Liver (tissue), 9 donors: ENCODE measurements around the gene CENPL. TPM values are rescaled to one million over a fixed set of nuclear protein-coding genes. Genes with fewer than 3 reads are reported as not detected.

Source experiments
- DNase-seq: peaks from one replicate; pipeline ENCODE4 v3.0.0-alpha.2; 2017; ENCODE audit warnings: low spot score
- H3K27ac ChIP-seq, 2 donors: one replicate each; pipeline ENCODE4 v1.7.0; 2013; ENCODE audit warnings: inconsistent platforms in 2 of 2, low read length in 2 of 2, control low read depth in 1 of 2, low read depth in 1 of 2, mild to moderate bottlenecking in 1 of 2
- H3K27me3 ChIP-seq, 4 donors: one replicate each; pipeline versions ENCODE4 v1.6.1 to v1.7.0; 2013; ENCODE audit warnings: low read length in 3 of 4, inconsistent platforms in 1 of 4, mild to moderate bottlenecking in 1 of 4, moderate library complexity in 1 of 4; ENCODE audit not compliant: control insufficient read depth in 4 of 4, insufficient read depth in 4 of 4
- H3K36me3 ChIP-seq, 4 donors: one replicate each; pipeline versions ENCODE4 v1.6.1 to v1.7.0; 2013; ENCODE audit warnings: low read length in 3 of 4, mild to moderate bottlenecking in 3 of 4, low read depth in 1 of 4, moderate library complexity in 1 of 4; ENCODE audit not compliant: control insufficient read depth in 4 of 4, insufficient read depth in 3 of 4
- H3K4me1 ChIP-seq, 4 donors: one replicate each; pipeline versions ENCODE4 v1.6.1 to v1.7.0; 2013; ENCODE audit warnings: low read length in 3 of 4, mild to moderate bottlenecking in 3 of 4, moderate library complexity in 1 of 4; ENCODE audit not compliant: control insufficient read depth in 4 of 4, insufficient read depth in 4 of 4
- H3K4me3 ChIP-seq, 3 donors: one replicate each; pipeline versions ENCODE4 v1.6.1 to v1.7.0; 2013; ENCODE audit warnings: low read length in 3 of 3, control low read depth in 1 of 3, low read depth in 1 of 3, mild to moderate bottlenecking in 1 of 3
- H3K9ac ChIP-seq, 2 donors: one replicate each; pipeline ENCODE4 v1.7.0; 2013; ENCODE audit warnings: low read length in 2 of 2, mild to moderate bottlenecking in 2 of 2, moderate library complexity in 2 of 2, control low read depth in 1 of 2, low read depth in 1 of 2
- H3K9me3 ChIP-seq, 4 donors: one replicate each; pipeline versions ENCODE4 v1.6.1 to v1.7.0; 2013; ENCODE audit warnings: low read length in 3 of 4; ENCODE audit not compliant: control insufficient read depth in 4 of 4
- FOXA2 ChIP-seq: IDR thresholded peaks from 2 replicates; pipeline ENCODE4 v1.6.1; 2016; ENCODE audit warnings: antibody characterized with exemption
- GABPA ChIP-seq, 2 donors: IDR thresholded peaks in 1 of 2; conservative IDR thresholded peaks in 1 of 2; 2 replicates each; pipeline ENCODE4 v1.6.1; 2016; ENCODE audit warnings: antibody characterized with exemption in 2 of 2, mild to moderate bottlenecking in 1 of 2, moderate library complexity in 1 of 2
- HNF4A ChIP-seq, 2 donors: conservative IDR thresholded peaks; 2 replicates each; pipeline ENCODE4 v1.6.1; 2016; ENCODE audit warnings: antibody characterized with exemption in 2 of 2, mild to moderate bottlenecking in 2 of 2
- HNF4G ChIP-seq: IDR thresholded peaks from 2 replicates; pipeline ENCODE4 v1.6.1; 2016; ENCODE audit warnings: antibody characterized with exemption
- JUND ChIP-seq, 2 donors: IDR thresholded peaks; 2 replicates each; pipeline ENCODE4 v1.6.1; 2016; ENCODE audit warnings: antibody characterized with exemption in 2 of 2
- NR2F2 ChIP-seq: IDR thresholded peaks from 2 replicates; pipeline ENCODE4 v1.6.1; 2016; ENCODE audit warnings: antibody characterized with exemption
- RAD21 ChIP-seq, 2 donors: IDR thresholded peaks; 2 replicates each; pipeline ENCODE4 v1.6.1; 2016; ENCODE audit warnings: antibody characterized with exemption in 2 of 2, mild to moderate bottlenecking in 2 of 2
- RXRA ChIP-seq, 2 donors: IDR thresholded peaks; 2 replicates each; pipeline ENCODE4 v1.6.1; 2017 to 2018; ENCODE audit warnings: antibody characterized with exemption in 2 of 2, mild to moderate bottlenecking in 1 of 2
- SP1 ChIP-seq: IDR thresholded peaks from 2 replicates; pipeline ENCODE4 v1.6.1; 2018; ENCODE audit warnings: antibody characterized with exemption, mild to moderate bottlenecking
- TAF1 ChIP-seq: conservative IDR thresholded peaks from 2 replicates; pipeline ENCODE4 v1.6.1; 2016; ENCODE audit warnings: antibody characterized with exemption, mild to moderate bottlenecking
- YY1 ChIP-seq: IDR thresholded peaks from 2 replicates; pipeline ENCODE4 v1.6.1; 2016; ENCODE audit warnings: antibody characterized with exemption, mild to moderate bottlenecking
- WGBS: extraction: QIAGEN DNeasy Blood & Tissue Kit; methylation state at CpG from one replicate; pipeline ENCODE4 v1.1.7; 2013; 5-methylcytosine and 5-hydroxymethylcytosine counted together
- polyA plus RNA-seq, 2 donors: library from polyadenylated mRNA; stranded (reverse) in 1 of 2; unstranded in 1 of 2; fragments of 200-250 nt in 1 of 2; fragments of >200 nt in 1 of 2; fragmentation: Nextera tagmentation in 1 of 2; extraction: Ambion mirVana in 1 of 2; gene quantifications; one replicate each; pipeline versions ENCODE4 v1.2.1 to v1.2.3, GENCODE V29; 2013 to 2015
- total RNA-seq, 2 donors: library from RNA; depleted of rRNA; stranded (reverse); fragments of >200 nt; gene quantifications; one replicate each; pipeline ENCODE4 v1.2.3, GENCODE V29; 2014
- TF ChIP-seq, protein P1 (sequence below): IDR thresholded peaks from 2 replicates; pipeline ENCODE4 v1.6.1; 2016; ENCODE audit warnings: antibody characterized with exemption
- TF ChIP-seq, protein P2 (sequence below): fragments of 150-350 bp; IDR thresholded peaks from 2 replicates; pipeline ENCODE4 v1.5.1; 2017; ENCODE audit warnings: improper control_type of control experiment, low read depth, low read length; ENCODE audit not compliant: missing input control
- TF ChIP-seq, protein P3 (sequence below): IDR thresholded peaks from 2 replicates; pipeline ENCODE4 v1.6.1; 2016; ENCODE audit warnings: antibody characterized with exemption
- TF ChIP-seq, protein P4 (sequence below): IDR thresholded peaks from 2 replicates; pipeline ENCODE4 v1.6.1; 2016; ENCODE audit warnings: antibody characterized with exemption, mild to moderate bottlenecking
- donor health status: healthy.
- donor health status: healthy.
- donor health status: healthy.
- donor health status: healthy.
- donor health status: healthy.

CENPL gene
- total and polyA plus RNA-seq, 4 donors = 0.61 to 19.1 (median 1.2) TPM

DNA sequence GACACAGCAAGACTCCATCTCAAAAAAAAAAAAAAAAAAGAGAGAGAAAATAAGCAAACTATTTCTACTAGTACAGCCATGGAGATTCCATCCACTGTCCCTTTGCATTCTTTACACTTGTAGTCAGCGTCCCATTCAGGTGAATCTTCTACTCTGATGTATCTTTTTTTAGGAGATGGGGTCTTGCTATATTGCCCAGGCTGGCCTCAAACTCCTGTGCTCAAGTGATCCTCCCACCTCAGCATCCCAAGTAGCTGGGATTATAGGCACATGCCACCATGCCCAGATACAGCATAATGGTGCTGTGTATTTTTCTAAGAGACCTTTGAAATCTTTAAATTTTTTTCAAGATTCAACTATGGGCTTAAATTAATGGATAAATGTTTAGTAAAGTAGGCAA, 8.1 kb upstream of the CENPL start:
- no peak overlapping the region for H3K9ac ChIP-seq
- no peak for DNase-seq
- peaks cover 0 to 26% (median 20%) of the 10 kb centered on the region in 4 donors for H3K36me3 ChIP-seq
- no peaks in the 10 kb centered on the region for H3K4me1 ChIP-seq
- H3K27me3 ChIP-seq = no peaks in the 10 kb centered on the region
- no peak overlapping the region for H3K27ac ChIP-seq
- no peak overlapping the region for H3K4me3 ChIP-seq
- WGBS = 100% methylated on average over 1 of the region's 1 CpG
- TF ChIP-seq FOXA2 (no peak), RXRA (IDR thresholded peaks at IDR 0.05) (no peak), GABPA (IDR thresholded peaks at IDR 0.05 in 1 of 2, conservative IDR thresholded peaks at IDR 0.05 in 1 of 2) (no peak), HNF4A (conservative IDR thresholded peaks at IDR 0.05) (no peak), HNF4G (no peak), SP1 (no peak)
- TF ChIP-seq, protein P1, sequence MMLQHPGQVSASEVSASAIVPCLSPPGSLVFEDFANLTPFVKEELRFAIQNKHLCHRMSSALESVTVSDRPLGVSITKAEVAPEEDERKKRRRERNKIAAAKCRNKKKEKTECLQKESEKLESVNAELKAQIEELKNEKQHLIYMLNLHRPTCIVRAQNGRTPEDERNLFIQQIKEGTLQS = no peak
- TF ChIP-seq, protein P2, sequence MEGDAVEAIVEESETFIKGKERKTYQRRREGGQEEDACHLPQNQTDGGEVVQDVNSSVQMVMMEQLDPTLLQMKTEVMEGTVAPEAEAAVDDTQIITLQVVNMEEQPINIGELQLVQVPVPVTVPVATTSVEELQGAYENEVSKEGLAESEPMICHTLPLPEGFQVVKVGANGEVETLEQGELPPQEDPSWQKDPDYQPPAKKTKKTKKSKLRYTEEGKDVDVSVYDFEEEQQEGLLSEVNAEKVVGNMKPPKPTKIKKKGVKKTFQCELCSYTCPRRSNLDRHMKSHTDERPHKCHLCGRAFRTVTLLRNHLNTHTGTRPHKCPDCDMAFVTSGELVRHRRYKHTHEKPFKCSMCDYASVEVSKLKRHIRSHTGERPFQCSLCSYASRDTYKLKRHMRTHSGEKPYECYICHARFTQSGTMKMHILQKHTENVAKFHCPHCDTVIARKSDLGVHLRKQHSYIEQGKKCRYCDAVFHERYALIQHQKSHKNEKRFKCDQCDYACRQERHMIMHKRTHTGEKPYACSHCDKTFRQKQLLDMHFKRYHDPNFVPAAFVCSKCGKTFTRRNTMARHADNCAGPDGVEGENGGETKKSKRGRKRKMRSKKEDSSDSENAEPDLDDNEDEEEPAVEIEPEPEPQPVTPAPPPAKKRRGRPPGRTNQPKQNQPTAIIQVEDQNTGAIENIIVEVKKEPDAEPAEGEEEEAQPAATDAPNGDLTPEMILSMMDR = no peak
- H3K9me3 ChIP-seq = no peaks in the 10 kb centered on the region

DNA sequence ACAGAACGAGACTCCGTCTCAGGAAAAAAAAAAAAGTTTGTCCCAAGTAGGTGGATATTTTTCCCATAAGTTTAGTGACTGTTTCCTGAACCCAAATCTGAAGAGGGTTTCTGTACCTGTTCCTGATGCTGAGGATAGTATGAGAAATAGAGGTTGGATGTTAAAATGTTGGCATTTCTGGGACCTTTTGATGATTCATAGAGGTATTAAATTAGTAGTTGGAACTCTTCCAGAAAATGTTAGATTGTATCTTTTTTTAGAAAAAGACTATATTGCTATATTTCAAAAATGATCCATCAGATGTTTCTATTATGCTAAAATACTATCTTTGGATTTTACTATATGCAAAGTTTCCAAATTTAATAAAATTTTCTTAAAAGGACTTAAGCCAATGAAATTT, 2.9 kb upstream of the CENPL start:
- no peak overlapping the region for H3K9ac ChIP-seq
- H3K4me3 ChIP-seq = no peak overlapping the region
- H3K9me3 ChIP-seq = no peaks in the 10 kb centered on the region
- H3K36me3 ChIP-seq = peaks cover 0 to 12% (median 6%) of the 10 kb centered on the region in 4 donors
- H3K27me3 ChIP-seq = no peaks in the 10 kb centered on the region
- no peak for TF ChIP-seq NR2F2
- no peak for DNase-seq
- no peak overlapping the region for H3K27ac ChIP-seq
- H3K4me1 ChIP-seq = peaks cover 3 to 16% (median 11%) of the 10 kb centered on the region in 4 donors
- WGBS = 79% methylated on average over 2 of the region's 2 CpGs

DNA sequence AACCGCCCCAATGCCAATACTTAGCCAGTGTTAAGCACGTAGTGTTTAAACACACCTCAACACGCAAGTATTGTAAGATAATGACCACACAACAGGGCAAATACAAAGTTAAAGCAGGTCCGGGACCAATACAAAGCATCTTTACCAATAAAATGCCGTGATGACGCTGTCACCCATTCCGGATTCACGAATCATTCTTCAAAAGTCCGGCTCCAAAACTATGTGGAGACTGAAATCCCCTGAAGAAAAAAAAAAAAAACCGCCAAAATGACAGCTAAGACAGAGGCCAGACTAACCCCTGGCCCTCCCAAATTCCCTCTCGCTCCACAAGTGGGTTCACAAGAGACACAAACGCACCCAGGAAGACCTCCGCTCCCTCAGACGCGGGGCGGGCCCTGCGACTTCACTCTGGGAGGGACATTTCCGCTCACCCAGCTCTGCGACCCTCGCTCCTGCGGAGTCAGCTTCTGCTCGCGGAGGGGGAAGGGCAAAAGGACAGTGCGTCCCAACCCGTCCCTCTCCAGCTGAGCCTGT, 835 bp downstream of the CENPL start:
- no peaks in the 10 kb centered on the region for H3K9me3 ChIP-seq
- TF ChIP-seq, protein P3, sequence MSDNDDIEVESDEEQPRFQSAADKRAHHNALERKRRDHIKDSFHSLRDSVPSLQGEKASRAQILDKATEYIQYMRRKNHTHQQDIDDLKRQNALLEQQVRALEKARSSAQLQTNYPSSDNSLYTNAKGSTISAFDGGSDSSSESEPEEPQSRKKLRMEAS = no peak
- TF ChIP-seq RAD21 (IDR thresholded peaks at IDR 0.05) (no peak), TAF1 (no peak), YY1 (no peak), GABPA (IDR thresholded peaks at IDR 0.05 in 1 of 2, conservative IDR thresholded peaks at IDR 0.05 in 1 of 2) (no peak), RXRA (IDR thresholded peaks at IDR 0.05) (no peak), NR2F2 (no peak), HNF4A (conservative IDR thresholded peaks at IDR 0.05) (no peak), JUND (IDR thresholded peaks at IDR 0.05) (no peak), SP1 (no peak)
- TF ChIP-seq, protein P2 = no peak
- TF ChIP-seq, protein P4, sequence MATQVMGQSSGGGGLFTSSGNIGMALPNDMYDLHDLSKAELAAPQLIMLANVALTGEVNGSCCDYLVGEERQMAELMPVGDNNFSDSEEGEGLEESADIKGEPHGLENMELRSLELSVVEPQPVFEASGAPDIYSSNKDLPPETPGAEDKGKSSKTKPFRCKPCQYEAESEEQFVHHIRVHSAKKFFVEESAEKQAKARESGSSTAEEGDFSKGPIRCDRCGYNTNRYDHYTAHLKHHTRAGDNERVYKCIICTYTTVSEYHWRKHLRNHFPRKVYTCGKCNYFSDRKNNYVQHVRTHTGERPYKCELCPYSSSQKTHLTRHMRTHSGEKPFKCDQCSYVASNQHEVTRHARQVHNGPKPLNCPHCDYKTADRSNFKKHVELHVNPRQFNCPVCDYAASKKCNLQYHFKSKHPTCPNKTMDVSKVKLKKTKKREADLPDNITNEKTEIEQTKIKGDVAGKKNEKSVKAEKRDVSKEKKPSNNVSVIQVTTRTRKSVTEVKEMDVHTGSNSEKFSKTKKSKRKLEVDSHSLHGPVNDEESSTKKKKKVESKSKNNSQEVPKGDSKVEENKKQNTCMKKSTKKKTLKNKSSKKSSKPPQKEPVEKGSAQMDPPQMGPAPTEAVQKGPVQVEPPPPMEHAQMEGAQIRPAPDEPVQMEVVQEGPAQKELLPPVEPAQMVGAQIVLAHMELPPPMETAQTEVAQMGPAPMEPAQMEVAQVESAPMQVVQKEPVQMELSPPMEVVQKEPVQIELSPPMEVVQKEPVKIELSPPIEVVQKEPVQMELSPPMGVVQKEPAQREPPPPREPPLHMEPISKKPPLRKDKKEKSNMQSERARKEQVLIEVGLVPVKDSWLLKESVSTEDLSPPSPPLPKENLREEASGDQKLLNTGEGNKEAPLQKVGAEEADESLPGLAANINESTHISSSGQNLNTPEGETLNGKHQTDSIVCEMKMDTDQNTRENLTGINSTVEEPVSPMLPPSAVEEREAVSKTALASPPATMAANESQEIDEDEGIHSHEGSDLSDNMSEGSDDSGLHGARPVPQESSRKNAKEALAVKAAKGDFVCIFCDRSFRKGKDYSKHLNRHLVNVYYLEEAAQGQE = no peak
- TF ChIP-seq, protein P1 = no peak
- peak overlapping the region; percentile 78 to 84 for H3K27ac ChIP-seq
- peak overlapping the region; percentile 85 to 88 for H3K9ac ChIP-seq
- under 1% methylated on average over 25 of the region's 25 CpGs for WGBS
- H3K4me3 ChIP-seq = peak overlapping the region; percentile 78 to 98 (median 91)
- no peaks in the 10 kb centered on the region for H3K27me3 ChIP-seq
- DNase-seq = no peak
- peaks cover 3 to 16% (median 11%) of the 10 kb centered on the region in 4 donors for H3K4me1 ChIP-seq
- no peaks in the 10 kb centered on the region for H3K36me3 ChIP-seq
